Choroid plexus epithelial cell (primary cell): ENCODE measurements around the gene IGSF3.

Experiments
- DNase-seq: peaks from one replicate; pipeline ENCODE4 v3.0.0-alpha.2; 2010; ENCODE audit warnings: low read depth
- H3K4me3 ChIP-seq: 2 replicates; pipeline ENCODE4 v1.5.1; 2011; ENCODE audit warnings: low read depth, mild to moderate bottlenecking, control low read depth, low read length, moderate library complexity
- TF ChIP-seq, protein P1 (sequence below): conservative IDR thresholded peaks from 2 replicates; pipeline ENCODE4 v1.5.1; 2011; ENCODE audit warnings: low read depth, mild to moderate bottlenecking, control low read depth, inconsistent platforms, low read length, moderate library complexity

Gene IGSF3

DNA sequence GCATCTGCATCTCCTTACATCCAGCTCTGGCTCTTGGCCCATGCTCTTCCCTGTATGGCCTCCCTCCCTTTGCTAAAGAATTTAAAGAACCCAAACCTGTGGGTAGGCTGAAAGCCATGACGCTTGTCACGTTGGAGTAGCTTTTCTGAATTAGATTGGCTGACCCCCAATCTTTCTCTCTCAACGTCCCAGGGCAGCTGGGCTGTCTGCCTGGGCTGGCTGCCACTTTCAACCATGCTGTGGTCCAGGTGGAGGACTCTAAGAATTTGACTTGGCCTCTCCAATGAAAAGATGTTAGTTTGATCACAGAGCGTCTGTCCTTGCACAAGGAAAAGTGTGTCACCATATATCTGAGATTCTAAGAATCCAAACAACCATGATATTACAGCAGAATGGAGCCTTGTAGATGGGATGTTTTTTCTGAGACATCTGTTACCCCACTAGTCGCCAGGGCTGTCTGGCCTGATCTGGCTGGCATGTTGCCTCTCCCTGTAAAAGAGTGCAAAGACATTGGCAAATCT, 6.5 kb upstream of the IGSF3 start:
- TF ChIP-seq, protein P1, sequence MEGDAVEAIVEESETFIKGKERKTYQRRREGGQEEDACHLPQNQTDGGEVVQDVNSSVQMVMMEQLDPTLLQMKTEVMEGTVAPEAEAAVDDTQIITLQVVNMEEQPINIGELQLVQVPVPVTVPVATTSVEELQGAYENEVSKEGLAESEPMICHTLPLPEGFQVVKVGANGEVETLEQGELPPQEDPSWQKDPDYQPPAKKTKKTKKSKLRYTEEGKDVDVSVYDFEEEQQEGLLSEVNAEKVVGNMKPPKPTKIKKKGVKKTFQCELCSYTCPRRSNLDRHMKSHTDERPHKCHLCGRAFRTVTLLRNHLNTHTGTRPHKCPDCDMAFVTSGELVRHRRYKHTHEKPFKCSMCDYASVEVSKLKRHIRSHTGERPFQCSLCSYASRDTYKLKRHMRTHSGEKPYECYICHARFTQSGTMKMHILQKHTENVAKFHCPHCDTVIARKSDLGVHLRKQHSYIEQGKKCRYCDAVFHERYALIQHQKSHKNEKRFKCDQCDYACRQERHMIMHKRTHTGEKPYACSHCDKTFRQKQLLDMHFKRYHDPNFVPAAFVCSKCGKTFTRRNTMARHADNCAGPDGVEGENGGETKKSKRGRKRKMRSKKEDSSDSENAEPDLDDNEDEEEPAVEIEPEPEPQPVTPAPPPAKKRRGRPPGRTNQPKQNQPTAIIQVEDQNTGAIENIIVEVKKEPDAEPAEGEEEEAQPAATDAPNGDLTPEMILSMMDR, result no peak
- DNase-seq, result no peak
- H3K4me3 ChIP-seq, result no peak overlapping the region

DNA sequence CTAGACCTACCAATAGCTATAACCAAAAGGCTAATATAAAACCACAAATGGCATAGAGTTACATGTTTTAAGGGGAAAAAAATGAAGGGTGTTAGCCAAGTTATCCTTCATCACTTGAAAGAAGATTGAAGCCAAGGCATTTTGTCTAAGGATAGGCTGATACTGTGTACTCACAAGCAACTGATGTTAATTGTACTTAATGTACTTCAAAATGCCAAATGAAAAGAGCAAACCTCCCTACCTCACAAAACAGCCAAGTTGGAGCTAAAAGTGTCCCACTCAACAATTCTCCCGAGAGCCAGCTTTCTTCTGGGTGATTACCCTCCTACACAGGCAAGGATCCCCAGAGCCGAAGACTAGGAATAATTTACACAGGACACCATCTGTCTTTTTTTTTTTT, 4.4 kb upstream of the IGSF3 start:
- DNase-seq, result no peak
- TF ChIP-seq, protein P1, result no peak
- H3K4me3 ChIP-seq, result no peak overlapping the region

GRCh38 chr1:116671072-116671760, 3.7 kb upstream of the IGSF3 start:
- no peak overlapping the region for H3K4me3 ChIP-seq
- TF ChIP-seq, protein P1, result no peak
- DNase-seq, result no peak

- TF ChIP-seq, protein P1, result no peak
- no peak overlapping the region for H3K4me3 ChIP-seq
- DNase-seq, result no peak
Observed at GRCh38 chr1:116668277-116668676, 744 bp upstream of the IGSF3 start.

DNA sequence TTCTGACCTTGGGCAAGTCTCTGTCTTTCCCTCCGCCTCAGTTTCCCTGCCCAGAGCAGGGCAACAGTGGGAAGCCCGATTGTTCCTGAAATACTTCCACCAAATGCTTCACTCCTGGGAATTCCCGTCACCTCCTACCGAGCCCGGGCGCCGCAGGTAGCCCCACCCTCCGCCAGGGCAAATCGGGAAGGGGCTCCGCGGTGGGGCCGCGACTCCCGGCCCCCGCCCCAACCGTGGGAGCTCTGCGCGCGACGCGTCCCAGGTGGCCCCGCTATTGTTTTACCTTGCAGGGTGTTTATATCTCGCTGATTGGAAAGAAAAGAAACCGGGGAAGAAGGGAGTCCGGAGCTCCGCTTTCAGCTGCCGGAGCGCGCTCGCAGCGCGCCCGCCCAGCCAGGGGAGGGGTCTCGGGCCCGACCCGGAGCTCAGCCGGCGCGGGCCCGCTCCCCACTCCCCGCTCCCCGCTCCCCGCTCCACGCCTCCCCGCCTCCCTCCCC, 407 bp downstream of the IGSF3 start:
- TF ChIP-seq, protein P1, result no peak
- DNase-seq, result no peak
- H3K4me3 ChIP-seq, result peak overlapping the region; percentile 55

GRCh38 chr1:116666187-116667077, 1.1 kb downstream of the IGSF3 start:
- TF ChIP-seq, protein P1, result no peak
- H3K4me3 ChIP-seq, result peak overlapping the region; percentile 55
- DNase-seq, result peak; percentile 10
